Measurements from ENCODE around the gene PAK1. TPM values are rescaled to one million over a fixed set of nuclear protein-coding genes. Genes with fewer than 3 reads are reported as not detected.

PAK1 gene
- total RNA-seq, 3 donors from 2014 or later (not counting 1 experiment from before 2014, with no cell fraction given), result 18.8 to 27.3 (median 20.4) TPM

DNA sequence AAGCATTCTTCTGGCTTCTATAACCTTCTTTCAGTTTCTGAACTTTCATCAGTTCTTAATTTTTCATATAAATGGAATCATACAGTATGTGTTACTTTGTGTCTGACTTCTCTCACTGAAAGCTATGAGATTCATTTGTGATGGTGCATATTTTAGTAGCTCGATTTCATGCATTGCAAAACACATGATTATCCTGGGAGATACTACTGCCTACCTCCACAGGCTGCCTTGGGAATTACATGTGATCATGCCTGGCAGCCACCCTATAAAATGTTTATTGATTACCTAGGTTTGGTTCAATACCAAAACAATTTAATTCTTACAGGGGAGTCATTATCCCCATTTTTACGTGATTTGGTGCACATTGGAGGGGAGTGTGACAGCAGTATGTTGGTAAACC, 34.1 kb upstream of the PAK1 start:
- Mint-ChIP-seq H3K27me3 (ENCODE audit: low read depth in 2 of 2) (peaks cover 13 to 53% of the 10 kb centered on the region in 2 donors), H3K9me3 (no peaks in the 10 kb centered on the region), H3K36me3 (no peaks in the 10 kb centered on the region), H3K4me1 (no peaks in the 10 kb centered on the region), H3K27ac (no peak overlapping the region), H3K4me3 (no peak overlapping the region)
- Histone ChIP-seq H3K27me3 (ENCODE audit: control insufficient read depth, insufficient read depth, low read length) (no peaks in the 10 kb centered on the region), H3K27ac (ENCODE audit: low read length) (no peak overlapping the region), H3K4me1 (ENCODE audit: control insufficient read depth, insufficient read depth, low read length) (no peaks in the 10 kb centered on the region), H3K9me3 (ENCODE audit: control insufficient read depth, insufficient read depth, low read length) (no peaks in the 10 kb centered on the region), H3K4me3 (ENCODE audit: low read length) (no peak overlapping the region), H3K36me3 (ENCODE audit: control insufficient read depth, insufficient read depth, low read length) (no peaks in the 10 kb centered on the region)
- DNase-seq, result no peak
- no peak for ATAC-seq
- WGBS (ENCODE audit: insufficient coverage), result no CpG with 5 or more reads among the region's 2 CpGs
- TF ChIP-seq CTCF (IDR thresholded peaks at IDR 0.05), result no peak
- intact Hi-C loops (cut with micrococcal nuclease), result no loop called here

GRCh38 chr11:77506857-77507256, 33.0 kb upstream of the PAK1 start:
- H3K27ac Mint-ChIP-seq, result no peak overlapping the region
- peaks cover 16 to 46% of the 10 kb centered on the region in 2 donors for H3K27me3 Mint-ChIP-seq (ENCODE audit: low read depth in 2 of 2)
- H3K9me3 ChIP-seq (ENCODE audit: control insufficient read depth, insufficient read depth, low read length), result no peaks in the 10 kb centered on the region
- no peak for TF ChIP-seq CTCF (IDR thresholded peaks at IDR 0.05)
- H3K4me3 ChIP-seq (ENCODE audit: low read length), result no peak overlapping the region
- WGBS (ENCODE audit: insufficient coverage), result 56% methylated on average over 2 of the region's 2 CpGs
- H3K4me1 ChIP-seq (ENCODE audit: control insufficient read depth, insufficient read depth, low read length), result no peaks in the 10 kb centered on the region
- H3K36me3 ChIP-seq (ENCODE audit: control insufficient read depth, insufficient read depth, low read length), result no peaks in the 10 kb centered on the region
- H3K27me3 ChIP-seq (ENCODE audit: control insufficient read depth, insufficient read depth, low read length), result no peaks in the 10 kb centered on the region
- no peaks in the 10 kb centered on the region for H3K4me1 Mint-ChIP-seq
- intact Hi-C loops (cut with micrococcal nuclease), result no loop called here
- no peak overlapping the region for H3K4me3 Mint-ChIP-seq
- H3K36me3 Mint-ChIP-seq, result no peaks in the 10 kb centered on the region
- no peaks in the 10 kb centered on the region for H3K9me3 Mint-ChIP-seq
- DNase-seq (peak in 1 of 2 donors; percentile 23), ATAC-seq (no peak)
- no peak overlapping the region for H3K27ac ChIP-seq (ENCODE audit: low read length)

- peaks cover 4% of the 10 kb centered on the region for H3K4me1 ChIP-seq (ENCODE audit: control insufficient read depth, insufficient read depth, low read length)
- 86% methylated on average over 1 of the region's 3 CpGs for WGBS (ENCODE audit: insufficient coverage)
- peaks cover 20 to 45% of the 10 kb centered on the region in 2 donors for H3K27me3 Mint-ChIP-seq (ENCODE audit: low read depth in 2 of 2)
Measured at GRCh38 chr11:77505956-77506355, 32.1 kb upstream of the PAK1 start.

More at GRCh38 chr11:77505956-77506355, 32.1 kb upstream of the PAK1 start:
- DNase-seq, result no peak
- no peaks in the 10 kb centered on the region for H3K9me3 Mint-ChIP-seq
- Histone ChIP-seq H3K27me3 (ENCODE audit: control insufficient read depth, insufficient read depth, low read length) (no peaks in the 10 kb centered on the region), H3K4me3 (ENCODE audit: low read length) (no peak overlapping the region), H3K36me3 (ENCODE audit: control insufficient read depth, insufficient read depth, low read length) (no peaks in the 10 kb centered on the region), H3K27ac (ENCODE audit: low read length) (no peak overlapping the region), H3K9me3 (ENCODE audit: control insufficient read depth, insufficient read depth, low read length) (no peaks in the 10 kb centered on the region)
- H3K36me3 Mint-ChIP-seq, result no peaks in the 10 kb centered on the region
- no peak for TF ChIP-seq CTCF (IDR thresholded peaks at IDR 0.05)
- H3K27ac Mint-ChIP-seq, result no peak overlapping the region
- H3K4me3 Mint-ChIP-seq, result no peak overlapping the region
- H3K4me1 Mint-ChIP-seq, result no peaks in the 10 kb centered on the region
- intact Hi-C loops (cut with micrococcal nuclease), result no loop called here
- no peak for ATAC-seq

Data from natural killer cell (primary cell).